Glomerular visceral epithelial cell (primary cell): ENCODE data around the gene POLD2.

Source experiments
- DNase-seq: peaks from one replicate; pipeline ENCODE4 v3.0.0-alpha.2; 2016; ENCODE audit errors: extremely low spot score

The POLD2 gene

GRCh38 chr7:44065431-44066110 is 57.8 kb downstream of the POLD2 start, which contains the start of gene PGAM2:
PGAM2 (minus strand) TSS chr7:44065567; CDS start chr7:44065529, 38 bp downstream.
- no peak for DNase-seq

- no peak for DNase-seq
Observed at GRCh38 chr7:44064791-44065430, 58.4 kb downstream of the POLD2 start.
